Measurements from ENCODE around the gene EID2. TPM values are rescaled to one million over a fixed set of nuclear protein-coding genes. Genes with fewer than 3 reads are reported as not detected.

EID2 gene
- total and polyA plus RNA-seq, 8 donors = 12.7 to 18.3 (median 15.9) TPM

GRCh38 chr19:39558624-39559117 lies 18.7 kb upstream of the EID2 start:
- DNase-seq (no peak), ATAC-seq (no peak)
- no peak for TF ChIP-seq CTCF (IDR thresholded peaks at IDR 0.05)
- peak overlapping the region in 1 of 2 donors; percentile 1 for H3K27ac ChIP-seq
- H3K9me3 ChIP-seq = no peaks in the 10 kb centered on the region
- no peaks in the 10 kb centered on the region for H3K27me3 ChIP-seq
- peaks cover 0 to 3% of the 10 kb centered on the region in 2 donors for H3K4me1 ChIP-seq
- intact Hi-C loops (cut with DNase I) = no loop called here
- no peak overlapping the region for H3K4me3 ChIP-seq
- no peaks in the 10 kb centered on the region for H3K36me3 ChIP-seq

DNA sequence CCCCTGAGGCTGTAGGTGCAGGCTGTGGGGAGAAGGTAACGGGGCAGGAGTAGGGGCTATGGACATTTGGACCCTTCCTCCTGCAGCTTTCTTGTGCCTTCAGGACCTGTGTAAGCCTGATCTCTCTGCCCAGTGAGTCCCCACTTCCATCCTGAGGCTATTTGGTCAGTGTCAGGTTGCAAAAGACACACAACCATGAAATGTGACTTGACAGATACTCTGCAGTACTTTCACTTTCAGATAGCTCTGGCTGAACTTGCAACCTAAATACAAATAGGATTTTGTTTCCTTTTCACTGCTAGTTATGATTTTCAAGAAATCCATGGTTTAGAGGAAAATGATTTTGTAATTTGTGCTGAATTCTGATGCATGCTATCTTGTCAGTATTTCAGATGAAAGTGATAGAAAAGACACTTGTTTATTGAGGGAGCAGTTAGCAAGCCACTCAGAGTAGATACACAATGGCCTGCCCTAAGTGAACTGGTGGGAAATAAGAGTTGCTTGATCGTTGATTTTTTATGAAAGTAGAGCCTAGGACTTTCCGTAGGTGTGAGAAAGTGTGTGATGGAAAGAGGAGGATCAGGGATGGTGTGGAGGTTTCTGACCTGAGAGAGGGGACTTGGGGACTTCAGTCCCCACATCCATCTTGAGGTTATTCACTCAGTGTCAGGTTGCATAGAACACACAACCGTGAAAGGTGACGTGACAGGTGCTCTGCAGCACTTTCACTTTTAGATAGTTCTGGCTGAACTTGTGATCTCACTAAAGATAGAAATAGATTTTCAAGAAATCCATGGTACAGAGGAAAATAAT lies 18.1 kb upstream of the EID2 start:
- intact Hi-C loops (cut with DNase I) = no loop called here
- no peak for TF ChIP-seq CTCF (IDR thresholded peaks at IDR 0.05)
- DNase-seq (peak in 1 of 4 donors; percentile 17), ATAC-seq (peak; percentile 79)
- no peaks in the 10 kb centered on the region for H3K36me3 ChIP-seq
- H3K4me1 ChIP-seq = peaks cover 0 to 3% of the 10 kb centered on the region in 2 donors
- H3K9me3 ChIP-seq = no peaks in the 10 kb centered on the region
- H3K27ac ChIP-seq = peak overlapping the region in 1 of 2 donors; percentile 1
- no peaks in the 10 kb centered on the region for H3K27me3 ChIP-seq
- H3K4me3 ChIP-seq = no peak overlapping the region

DNA sequence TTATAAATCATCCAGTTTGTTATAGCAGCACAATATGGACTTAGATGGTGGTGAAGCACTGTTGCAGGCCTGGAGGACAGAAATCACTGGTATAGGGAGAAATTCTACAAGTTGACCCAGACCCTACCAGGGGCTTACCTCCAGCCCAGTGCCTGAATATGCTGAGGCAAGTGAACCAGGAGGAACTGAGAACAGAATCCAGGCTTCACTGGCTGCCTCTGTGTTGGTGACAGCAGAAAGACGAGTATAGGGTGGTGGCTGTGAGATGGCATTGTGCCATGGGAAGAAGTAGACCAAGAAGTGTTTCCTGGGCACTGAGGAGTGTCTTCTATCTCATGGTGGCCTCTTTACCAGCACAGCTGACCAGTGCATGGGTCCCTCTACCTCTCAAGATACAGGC lies 15.9 kb upstream of the EID2 start:
- Histone ChIP-seq H3K4me3 (no peak overlapping the region), H3K4me1 (peaks cover 0 to 15% of the 10 kb centered on the region in 2 donors), H3K27me3 (no peaks in the 10 kb centered on the region), H3K27ac (no peak overlapping the region), H3K36me3 (no peaks in the 10 kb centered on the region), H3K9me3 (no peaks in the 10 kb centered on the region)
- ATAC-seq = no peak
- no peak for DNase-seq
- intact Hi-C loops (cut with DNase I) = no loop called here
- no peak for TF ChIP-seq CTCF (IDR thresholded peaks at IDR 0.05)

GRCh38 chr19:39554701-39555311 lies 14.8 kb upstream of the EID2 start:
- Histone ChIP-seq H3K9me3 (no peaks in the 10 kb centered on the region), H3K27me3 (no peaks in the 10 kb centered on the region), H3K4me3 (no peak overlapping the region), H3K27ac (no peak overlapping the region), H3K36me3 (no peaks in the 10 kb centered on the region), H3K4me1 (peaks cover 0 to 15% of the 10 kb centered on the region in 2 donors)
- TF ChIP-seq CTCF (IDR thresholded peaks at IDR 0.05) = no peak
- no peak for ATAC-seq
- no peak for DNase-seq
- intact Hi-C loops (cut with DNase I) = loop anchor here in 1 of 2 donors (5.0 kb wide), 1 partner anchor 117 kb away; no protein-coding TSS in a partner anchor

DNA sequence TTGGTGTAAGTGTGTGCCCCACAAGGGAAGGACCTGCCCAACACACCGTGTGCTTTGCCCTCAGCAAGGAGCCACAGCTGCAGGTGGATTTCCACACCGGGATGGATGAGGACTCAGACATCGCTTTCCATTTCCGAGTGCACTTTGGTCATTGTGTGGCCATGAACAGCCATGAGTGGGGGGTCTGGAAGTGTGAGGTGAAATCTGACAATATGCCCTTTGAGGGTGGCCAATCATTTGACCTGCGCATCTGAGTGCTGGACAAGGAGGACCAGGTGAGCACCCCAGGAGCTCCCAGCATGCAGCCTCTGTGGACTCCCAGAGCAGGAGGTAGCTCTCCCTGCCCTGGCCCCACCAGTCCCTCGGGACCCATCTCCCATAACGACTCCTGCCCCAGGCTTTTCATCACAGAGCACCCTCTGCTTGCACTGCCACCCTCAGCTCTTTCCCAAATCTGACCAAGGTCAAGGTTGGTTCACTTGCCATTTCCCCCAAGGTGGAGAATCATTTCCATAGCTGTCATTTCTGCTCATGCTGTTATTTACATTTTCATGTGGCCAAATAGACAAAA lies 13.2 kb upstream of the EID2 start:
- H3K4me1 ChIP-seq = peaks cover 0 to 15% of the 10 kb centered on the region in 2 donors
- DNase-seq (no peak), ATAC-seq (no peak)
- H3K36me3 ChIP-seq = no peaks in the 10 kb centered on the region
- no peak for TF ChIP-seq CTCF (IDR thresholded peaks at IDR 0.05)
- H3K27ac ChIP-seq = no peak overlapping the region
- no peaks in the 10 kb centered on the region for H3K27me3 ChIP-seq
- no peaks in the 10 kb centered on the region for H3K9me3 ChIP-seq
- H3K4me3 ChIP-seq = no peak overlapping the region
- intact Hi-C loops (cut with DNase I) = loop anchor here in 1 of 2 donors (5.0 kb wide), 1 partner anchor 119 kb away; no protein-coding TSS in a partner anchor
